NT2/D1 (cell line): ENCODE results near the gene TBC1D16.

Experiments used
- YY1 ChIP-seq: IDR thresholded peaks from 2 replicates; pipeline ENCODE4 v1.6.1; 2011; ENCODE audit not compliant: insufficient read length, insufficient read depth
- ZNF274 ChIP-seq: IDR thresholded peaks from 2 replicates; pipeline ENCODE4 v1.6.1; 2011; ENCODE audit warnings: mild to moderate bottlenecking, low read depth, low read length

- TF ChIP-seq YY1 (no peak), ZNF274 (no peak)
Observed at GRCh38 chr17:79988185-79988971, 47.3 kb downstream of the TBC1D16 start.
